SU-DHL-6 (cell line): ENCODE results near the gene JAKMIP1.

Experiments used
- H2AFZ ChIP-seq: fragments of 200-600 bp; sonication (generic); 2 replicates; pipeline ENCODE4 v1.6.1; 2014; ENCODE audit warnings: low read depth, mild to moderate bottlenecking, moderate library complexity, mixed read lengths, antibody characterized with exemption, low read length; ENCODE audit not compliant: severe bottlenecking
- H3F3A ChIP-seq: fragments of 200-600 bp; shearing (Covaris generic); 2 replicates; pipeline ENCODE4 v1.6.0; 2016; ENCODE audit warnings: antibody characterized with exemption, mild to moderate bottlenecking; ENCODE audit not compliant: insufficient read depth
- H3K27ac ChIP-seq: fragments of 200-600 bp; sonication (generic); 2 replicates; pipeline ENCODE4 v1.5.1; 2016; ENCODE audit warnings: low read depth, mild to moderate bottlenecking, low read length, moderate library complexity, mixed read lengths
- H3K27me3 ChIP-seq: fragments of 200-600 bp; sonication (generic), shearing (Covaris generic); 2 replicates; pipeline ENCODE4 v1.6.0; 2014; ENCODE audit warnings: mild to moderate bottlenecking, low read length
- H3K36me3 ChIP-seq: fragments of 200-600 bp; sonication (generic); 2 replicates; pipeline ENCODE4 v1.6.1; 2014; ENCODE audit warnings: mild to moderate bottlenecking, low read length, mixed read lengths
- H3K4me2 ChIP-seq: fragments of 300-600, 200-600 bp; shearing (Covaris generic), sonication (generic); 2 replicates; pipeline ENCODE4 v1.6.0; 2014; ENCODE audit warnings: low read length, low read depth, mild to moderate bottlenecking; ENCODE audit not compliant: poor library complexity, severe bottlenecking
- H3K4me3 ChIP-seq: fragments of 200-600 bp; sonication (generic); 2 replicates; pipeline ENCODE4 v1.5.1; 2014; ENCODE audit warnings: antibody characterized with exemption, low read length, mild to moderate bottlenecking, mixed read lengths; ENCODE audit not compliant: insufficient read depth, poor library complexity, severe bottlenecking
- H3K79me2 ChIP-seq: fragments of 200-600 bp; sonication (generic); 2 replicates; pipeline ENCODE4 v1.6.1; 2014; ENCODE audit warnings: mild to moderate bottlenecking, low read length, moderate library complexity; ENCODE audit not compliant: insufficient read depth
- H3K9ac ChIP-seq: fragments of 200-600 bp; sonication (generic); 2 replicates; pipeline ENCODE4 v1.7.0; 2014; ENCODE audit warnings: mild to moderate bottlenecking, low read length
- H3K9me2 ChIP-seq: fragments of 200-600 bp; sonication (generic); replicated peaks from 2 replicates; pipeline ENCODE4 v1.6.1; 2014; ENCODE audit warnings: low read length; ENCODE audit not compliant: insufficient read depth
- H3K9me3 ChIP-seq: fragments of 200-600 bp; sonication (generic); 2 replicates; pipeline ENCODE4 v1.6.1; 2014; ENCODE audit warnings: low read length, mixed read lengths; ENCODE audit not compliant: insufficient read depth
- H4K20me1 ChIP-seq: fragments of 200-600 bp; sonication (generic); 2 replicates; pipeline ENCODE4 v1.6.1; 2014; ENCODE audit warnings: low read depth, mild to moderate bottlenecking, antibody characterized with exemption, low read length, moderate library complexity, mixed read lengths
- EZH2phosphoT487 ChIP-seq: fragments of 200-600 bp; sonication (generic), shearing (Covaris generic); conservative IDR thresholded peaks from 2 replicates; pipeline ENCODE4 v1.6.1; 2018; ENCODE audit warnings: mild to moderate bottlenecking, antibody characterized with exemption, low read length, moderate library complexity, mixed read lengths
- TF ChIP-seq, protein P1 (sequence below): fragments of 200-600 bp; sonication (generic); IDR thresholded peaks from one replicate; pipeline ENCODE4 v1.5.1; 2017; ENCODE audit warnings: antibody characterized with exemption, mild to moderate bottlenecking, low read length, moderate library complexity; ENCODE audit not compliant: insufficient read depth, poor library complexity, severe bottlenecking

The JAKMIP1 gene

DNA sequence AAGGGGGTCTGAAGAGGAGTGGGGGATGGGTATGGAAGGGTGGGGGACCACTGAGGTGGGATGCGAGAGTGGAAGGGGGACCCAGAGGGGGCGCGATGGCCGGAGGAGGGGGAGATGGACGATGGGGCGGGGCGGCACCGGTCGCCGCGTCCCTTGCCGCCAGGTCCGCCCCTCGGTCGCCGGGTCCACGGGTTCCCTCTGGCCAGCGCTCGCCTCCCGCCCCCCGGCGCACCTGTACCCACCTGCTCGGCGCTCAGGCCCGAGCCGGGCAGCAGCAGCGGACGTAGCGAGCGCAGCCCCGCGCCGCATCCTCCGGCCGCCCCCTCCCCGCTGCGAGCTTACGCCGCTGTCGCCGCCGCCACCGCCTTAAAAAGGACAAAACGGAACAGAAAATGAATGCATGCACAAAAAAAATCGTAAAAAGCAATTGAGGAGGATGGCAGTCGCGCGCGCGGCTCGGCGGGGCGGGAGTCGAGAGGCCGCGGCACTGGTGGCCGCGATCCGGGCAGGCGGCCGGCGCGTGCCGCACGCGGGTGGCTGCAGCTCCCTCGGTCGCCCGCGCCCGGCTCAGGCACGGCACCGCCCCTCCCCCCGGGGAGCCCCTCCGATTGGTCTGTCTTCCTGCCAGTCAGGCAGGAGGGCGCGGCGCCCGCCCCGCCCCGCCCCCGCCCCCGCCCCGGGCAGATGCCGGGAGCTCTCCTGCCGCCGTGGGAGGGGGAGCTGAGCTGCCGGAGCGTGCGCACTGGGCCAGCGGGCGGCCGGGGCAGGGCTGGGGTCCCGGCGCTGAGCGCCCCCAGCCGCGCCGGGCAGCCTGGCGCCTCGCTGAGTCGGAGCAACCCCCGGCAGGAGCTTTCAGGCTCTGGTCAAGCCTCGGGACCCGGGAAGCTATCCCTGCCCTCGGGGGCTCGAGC lies at the start of gene JAKMIP1:
Gene JAKMIP1, minus strand, starts transcription at position 539 of the 911 bp plus-strand sequence. CDS start 87,699 bp downstream, outside the sequence.
- no peak within 1 kb of the TSS for H3K4me2 ChIP-seq
- TF ChIP-seq, protein P1, sequence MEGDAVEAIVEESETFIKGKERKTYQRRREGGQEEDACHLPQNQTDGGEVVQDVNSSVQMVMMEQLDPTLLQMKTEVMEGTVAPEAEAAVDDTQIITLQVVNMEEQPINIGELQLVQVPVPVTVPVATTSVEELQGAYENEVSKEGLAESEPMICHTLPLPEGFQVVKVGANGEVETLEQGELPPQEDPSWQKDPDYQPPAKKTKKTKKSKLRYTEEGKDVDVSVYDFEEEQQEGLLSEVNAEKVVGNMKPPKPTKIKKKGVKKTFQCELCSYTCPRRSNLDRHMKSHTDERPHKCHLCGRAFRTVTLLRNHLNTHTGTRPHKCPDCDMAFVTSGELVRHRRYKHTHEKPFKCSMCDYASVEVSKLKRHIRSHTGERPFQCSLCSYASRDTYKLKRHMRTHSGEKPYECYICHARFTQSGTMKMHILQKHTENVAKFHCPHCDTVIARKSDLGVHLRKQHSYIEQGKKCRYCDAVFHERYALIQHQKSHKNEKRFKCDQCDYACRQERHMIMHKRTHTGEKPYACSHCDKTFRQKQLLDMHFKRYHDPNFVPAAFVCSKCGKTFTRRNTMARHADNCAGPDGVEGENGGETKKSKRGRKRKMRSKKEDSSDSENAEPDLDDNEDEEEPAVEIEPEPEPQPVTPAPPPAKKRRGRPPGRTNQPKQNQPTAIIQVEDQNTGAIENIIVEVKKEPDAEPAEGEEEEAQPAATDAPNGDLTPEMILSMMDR: no peak
- TF ChIP-seq EZH2phosphoT487: no peak
- no peaks in the 10 kb centered on the region for H3K27me3 ChIP-seq
- H2AFZ ChIP-seq: no peak within 1 kb of the TSS
- H3K27ac ChIP-seq: no peak within 1 kb of the TSS
- H4K20me1 ChIP-seq: no peaks in the 10 kb centered on the region
- no peaks in the 10 kb centered on the region for H3K79me2 ChIP-seq
- H3K9me2 ChIP-seq: no peaks in the 10 kb centered on the region
- H3K4me3 ChIP-seq: no peak within 1 kb of the TSS
- H3K9ac ChIP-seq: no peak within 1 kb of the TSS
- no peaks in the 10 kb centered on the region for H3K9me3 ChIP-seq
- no peaks in the 10 kb centered on the region for H3F3A ChIP-seq
- no peaks in the 10 kb centered on the region for H3K36me3 ChIP-seq

- Histone ChIP-seq H3K4me3 (no peak overlapping the region), H3K27me3 (no peaks in the 10 kb centered on the region), H3K9me3 (no peaks in the 10 kb centered on the region), H3K9ac (no peak overlapping the region), H4K20me1 (no peaks in the 10 kb centered on the region), H3K27ac (no peak overlapping the region), H3K9me2 (no peaks in the 10 kb centered on the region), H2AFZ (no peak overlapping the region), H3K4me2 (no peak overlapping the region), H3K79me2 (no peaks in the 10 kb centered on the region), H3K36me3 (no peaks in the 10 kb centered on the region), H3F3A (no peaks in the 10 kb centered on the region)
- TF ChIP-seq, protein P1: no peak
- no peak for TF ChIP-seq EZH2phosphoT487
Observed at GRCh38 chr4:6248394-6248793, 48.0 kb upstream of the JAKMIP1 start.

GRCh38 chr4:6246170-6246634 lies 45.9 kb upstream of the JAKMIP1 start:
- no peak overlapping the region for H3K27ac ChIP-seq
- no peak for TF ChIP-seq EZH2phosphoT487
- TF ChIP-seq, protein P1: no peak
- no peaks in the 10 kb centered on the region for H3K27me3 ChIP-seq
- no peaks in the 10 kb centered on the region for H3K79me2 ChIP-seq
- no peak overlapping the region for H3K4me2 ChIP-seq
- no peaks in the 10 kb centered on the region for H4K20me1 ChIP-seq
- H3K9me2 ChIP-seq: no peaks in the 10 kb centered on the region
- H2AFZ ChIP-seq: no peak overlapping the region
- no peaks in the 10 kb centered on the region for H3K36me3 ChIP-seq
- no peak overlapping the region for H3K9ac ChIP-seq
- no peaks in the 10 kb centered on the region for H3F3A ChIP-seq
- no peak overlapping the region for H3K4me3 ChIP-seq
- no peaks in the 10 kb centered on the region for H3K9me3 ChIP-seq
